OCI-LY7 (cell line): ENCODE measurements around the gene GAB4. TPM values are rescaled to one million over a fixed set of nuclear protein-coding genes. Genes with fewer than 3 reads are reported as not detected.
A peak's percentile ranks its signal among the peaks of the same experiment; 100 is the strongest.
"Not testable (repeated sequence)": the region's sequence is repeated elsewhere in the genome, so short reads cannot be mapped to it uniquely, and the experiment has no call there.

ENCODE experiments used
- BruUV-seq: library from RNA; stranded (reverse); fragments of 400-500 nt; replicated peaks from 2 replicates; lab custom pipeline; 2021; lab: Mats Ljungman, UMichigan
- CTCF ChIA-PET: fragments of 300-600 bp; sonication (Branson Sonifier 250); formaldehyde crosslinking; loops from one replicate; lab custom pipeline; 2022; ENCODE audit warnings: antibody characterized with exemption; ENCODE audit not compliant: unreplicated experiment; lab: Charles Lee
- POLR2A ChIA-PET: fragments of 300-600 bp; sonication (Branson Sonifier 250); formaldehyde crosslinking; loops from one replicate; lab custom pipeline; 2022; ENCODE audit warnings: antibody characterized with exemption; lab: Charles Lee
- DNase-seq: peaks from one replicate; pipeline ENCODE4 v3.0.0-alpha.2; 2015; ENCODE audit warnings: low spot score
- H2AFZ ChIP-seq: fragments of 200-600 bp; sonication (generic), shearing (Covaris generic); 2 replicates; pipeline ENCODE4 v1.6.1; 2014; ENCODE audit warnings: mild to moderate bottlenecking, antibody characterized with exemption, low read length, moderate library complexity
- H3K27ac ChIP-seq: fragments of 200-600 bp; sonication (generic); 2 replicates; pipeline ENCODE4 v1.5.1; 2014; ENCODE audit warnings: mixed run types, low read depth, mild to moderate bottlenecking, moderate library complexity, low read length, inconsistent platforms; ENCODE audit not compliant: poor library complexity, severe bottlenecking
- H3K36me3 ChIP-seq: fragments of 200-600 bp; sonication (generic); 2 replicates; pipeline ENCODE4 v1.6.1; 2014; ENCODE audit warnings: mild to moderate bottlenecking, antibody characterized with exemption, low read length, moderate library complexity, mixed read lengths; ENCODE audit not compliant: insufficient read depth
- H3K4me1 ChIP-seq: fragments of 200-600 bp; sonication (generic); 2 replicates; pipeline ENCODE4 v1.5.1; 2014; ENCODE audit warnings: mild to moderate bottlenecking, low read length; ENCODE audit not compliant: insufficient read depth, poor library complexity, severe bottlenecking
- H3K4me2 ChIP-seq: fragments of 200-600 bp; sonication (generic); 2 replicates; pipeline ENCODE4 v1.6.1; 2014; ENCODE audit warnings: mild to moderate bottlenecking, low read length
- H3K4me3 ChIP-seq: fragments of 200-600 bp; sonication (generic); 2 replicates; pipeline ENCODE4 v1.5.1; 2014; ENCODE audit warnings: mild to moderate bottlenecking, low read depth, low read length; ENCODE audit not compliant: poor library complexity, severe bottlenecking
- H3K79me2 ChIP-seq: fragments of 200-600 bp; sonication (generic); 2 replicates; pipeline ENCODE4 v1.6.1; 2016; ENCODE audit warnings: low read depth, mild to moderate bottlenecking, low read length, moderate library complexity, mixed read lengths; ENCODE audit not compliant: insufficient read depth
- H3K9me2 ChIP-seq: fragments of 200-600 bp; sonication (generic); 2 replicates; pipeline ENCODE4 v1.6.1; 2016; ENCODE audit warnings: mild to moderate bottlenecking, low read length, mixed read lengths; ENCODE audit not compliant: insufficient read depth
- H3K9me3 ChIP-seq: fragments of 200-600 bp; sonication (generic); 2 replicates; pipeline ENCODE4 v1.6.1; 2014; ENCODE audit warnings: mild to moderate bottlenecking, mixed run types, low read length, mixed read lengths
- H4K20me1 ChIP-seq: fragments of 200-600 bp; sonication (generic); 2 replicates; pipeline ENCODE4 v1.6.1; 2014; ENCODE audit warnings: mild to moderate bottlenecking, antibody characterized with exemption, low read length, moderate library complexity, mixed read lengths; ENCODE audit not compliant: insufficient read depth
- CTCF ChIP-seq: fragments of 200-600 bp; sonication (generic); conservative IDR thresholded peaks from 2 replicates; pipeline ENCODE4 v1.5.1; 2014; ENCODE audit warnings: mild to moderate bottlenecking, antibody characterized with exemption, low read length, moderate library complexity, mixed read lengths
- EZH2phosphoT487 ChIP-seq: fragments of 200-600 bp; sonication (generic); IDR thresholded peaks from 2 replicates; pipeline ENCODE4 v1.6.1; 2018; ENCODE audit warnings: low read depth, borderline replicate concordance, mild to moderate bottlenecking, mixed run types, antibody characterized with exemption, low read length, moderate library complexity, mixed read lengths
- intact Hi-C: fragments of 100-400 bp; cut with micrococcal nuclease; formaldehyde crosslinking; loops from one replicate; pipeline ENCODE4 v1.10.0; 2022; ENCODE audit not compliant: unreplicated experiment
- total RNA-seq, 2 experiments: library from RNA; depleted of rRNA in 1 of 2; stranded (reverse); fragments of >200 nt in 1 of 2; shearing (Covaris generic) in 1 of 2; gene quantifications; 2 replicates each; pipeline ENCODE4 v1.2.3, GENCODE V29; 2014 to 2022

The GAB4 gene
- total RNA-seq, 2 experiments from 2014 or later = not detected

DNA sequence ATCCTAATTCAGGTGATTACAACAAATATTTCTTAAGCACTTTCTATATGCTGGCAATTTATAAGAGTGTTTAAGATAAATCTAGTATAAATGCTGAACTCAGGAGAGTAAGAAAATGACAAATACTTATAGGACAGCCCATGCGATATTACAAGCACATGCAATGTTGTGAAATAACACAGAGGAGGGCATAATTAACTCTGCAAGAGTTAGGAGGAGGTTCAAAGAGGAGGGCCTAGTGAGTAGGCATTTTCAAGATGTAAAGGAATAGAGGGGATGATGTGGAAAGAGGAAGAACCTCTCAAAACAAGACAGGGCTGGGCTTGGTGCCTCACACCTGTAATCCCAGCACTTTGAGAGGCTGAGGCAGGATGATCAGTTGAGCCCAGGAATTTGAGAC is 39.6 kb upstream of the GAB4 start:
- Histone ChIP-seq H3K4me2 (no peak overlapping the region), H4K20me1 (peaks cover 8% of the 10 kb centered on the region; the same call in 1 of the 2 replicates), H3K9me2 (no peaks in the 10 kb centered on the region), H3K79me2 (peaks cover 21% of the 10 kb centered on the region; the same call in 1 of the 2 replicates), H3K4me3 (no peak overlapping the region), H3K9me3 (no peaks in the 10 kb centered on the region), H2AFZ (no peak overlapping the region), H3K27ac (no peak overlapping the region), H3K36me3 (peaks cover 62% of the 10 kb centered on the region), H3K4me1 (peaks cover 30% of the 10 kb centered on the region)
- ChIA-PET POLR2A (no interaction called here), CTCF (no interaction called here)
- intact Hi-C loops = no loop called here
- no TSS peak for BruUV-seq
- TF ChIP-seq CTCF (no peak), EZH2phosphoT487 (no peak)
- DNase-seq = no peak

DNA sequence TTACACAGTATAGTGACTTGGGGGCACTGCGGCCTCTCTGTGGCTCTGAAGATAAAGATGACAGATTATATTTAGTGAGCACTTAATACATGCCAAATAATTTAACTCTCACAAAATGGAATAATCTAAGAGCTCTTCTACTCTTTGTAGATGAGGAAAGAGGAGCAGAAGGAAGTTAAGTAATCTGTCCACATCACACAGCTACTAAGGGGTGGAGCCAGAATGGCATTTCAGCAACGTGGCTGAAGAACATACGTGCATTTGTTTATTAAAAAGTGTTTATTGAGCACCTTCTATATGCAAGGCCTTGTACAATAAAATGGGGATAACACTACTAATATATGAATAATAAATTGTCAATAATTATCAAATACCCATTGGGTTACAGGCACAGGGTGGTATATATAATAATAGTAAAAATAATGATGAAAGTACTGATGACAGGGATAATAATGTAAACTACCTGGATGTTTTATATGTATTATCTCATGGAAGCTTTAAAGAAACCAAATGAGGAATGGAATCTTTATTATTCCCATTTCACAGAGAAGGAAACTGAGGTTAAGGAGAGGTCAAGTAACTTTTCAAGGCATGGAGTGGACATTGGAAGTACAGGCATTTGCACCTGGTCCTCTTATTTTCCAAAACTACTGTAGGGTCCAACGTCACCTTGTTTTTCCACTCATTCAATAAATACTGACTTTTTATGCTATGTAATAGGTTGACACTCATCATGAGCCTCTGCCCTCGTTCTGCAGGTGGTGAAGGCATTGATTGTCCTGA is 38.7 kb upstream of the GAB4 start:
- Histone ChIP-seq H3K9me2 (no peaks in the 10 kb centered on the region), H3K36me3 (peaks cover 56% of the 10 kb centered on the region), H3K4me3 (no peak overlapping the region), H3K4me2 (no peak overlapping the region), H3K79me2 (peaks cover 30% of the 10 kb centered on the region), H3K9me3 (no peaks in the 10 kb centered on the region), H4K20me1 (peaks cover 8% of the 10 kb centered on the region; the same call in 1 of the 2 replicates), H2AFZ (no peak overlapping the region), H3K4me1 (peaks cover 32% of the 10 kb centered on the region), H3K27ac (no peak overlapping the region)
- ChIA-PET POLR2A (interaction anchor here (0.6 kb wide), 1 partner anchor 85 kb away, joined by 6 read pairs; no protein-coding TSS in a partner anchor), CTCF (no interaction called here)
- TF ChIP-seq EZH2phosphoT487 (no peak), CTCF (no peak)
- no peak for DNase-seq
- intact Hi-C loops = no loop called here
- BruUV-seq = no TSS peak

DNA sequence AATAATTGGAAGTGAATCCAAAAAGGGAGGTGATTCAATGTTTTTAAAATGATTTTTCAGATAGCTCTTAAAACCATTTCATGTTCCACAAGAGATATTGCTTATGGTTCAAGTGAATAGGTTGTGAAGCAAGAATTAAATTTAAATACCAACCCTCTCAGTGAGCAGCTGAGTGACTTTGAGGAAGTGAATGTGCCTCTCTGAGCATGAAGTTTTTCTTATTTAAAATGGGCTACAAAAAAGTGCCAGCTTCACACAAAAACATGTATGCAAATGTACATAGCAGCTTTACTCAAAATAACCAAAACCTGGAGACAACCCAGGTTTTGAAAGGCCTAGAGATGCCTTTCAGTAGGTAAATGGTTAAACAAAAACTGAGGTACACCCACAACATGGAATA is 35.5 kb upstream of the GAB4 start:
- peak; percentile 37 for DNase-seq
- ChIA-PET CTCF (no interaction called here), POLR2A (interaction anchor here (0.7 kb wide), 1 partner anchor 524 kb away, joined by 3 read pairs; no protein-coding TSS in a partner anchor)
- Histone ChIP-seq H4K20me1 (peaks cover 8% of the 10 kb centered on the region; the same call in 1 of the 2 replicates), H3K4me1 (peaks cover 32% of the 10 kb centered on the region), H3K79me2 (peaks cover 63% of the 10 kb centered on the region), H2AFZ (no peak overlapping the region), H3K27ac (peak overlapping the region; percentile 23), H3K9me2 (no peaks in the 10 kb centered on the region), H3K9me3 (0 out of 2 replicates have a peak, but pooled peaks cover 6% of the 10 kb centered on the region), H3K36me3 (peaks cover 48% of the 10 kb centered on the region), H3K4me3 (peak overlapping the region; percentile 23), H3K4me2 (peak overlapping the region; percentile 49)
- intact Hi-C loops = no loop called here
- BruUV-seq = no TSS peak
- TF ChIP-seq CTCF (no peak), EZH2phosphoT487 (no peak)

DNA sequence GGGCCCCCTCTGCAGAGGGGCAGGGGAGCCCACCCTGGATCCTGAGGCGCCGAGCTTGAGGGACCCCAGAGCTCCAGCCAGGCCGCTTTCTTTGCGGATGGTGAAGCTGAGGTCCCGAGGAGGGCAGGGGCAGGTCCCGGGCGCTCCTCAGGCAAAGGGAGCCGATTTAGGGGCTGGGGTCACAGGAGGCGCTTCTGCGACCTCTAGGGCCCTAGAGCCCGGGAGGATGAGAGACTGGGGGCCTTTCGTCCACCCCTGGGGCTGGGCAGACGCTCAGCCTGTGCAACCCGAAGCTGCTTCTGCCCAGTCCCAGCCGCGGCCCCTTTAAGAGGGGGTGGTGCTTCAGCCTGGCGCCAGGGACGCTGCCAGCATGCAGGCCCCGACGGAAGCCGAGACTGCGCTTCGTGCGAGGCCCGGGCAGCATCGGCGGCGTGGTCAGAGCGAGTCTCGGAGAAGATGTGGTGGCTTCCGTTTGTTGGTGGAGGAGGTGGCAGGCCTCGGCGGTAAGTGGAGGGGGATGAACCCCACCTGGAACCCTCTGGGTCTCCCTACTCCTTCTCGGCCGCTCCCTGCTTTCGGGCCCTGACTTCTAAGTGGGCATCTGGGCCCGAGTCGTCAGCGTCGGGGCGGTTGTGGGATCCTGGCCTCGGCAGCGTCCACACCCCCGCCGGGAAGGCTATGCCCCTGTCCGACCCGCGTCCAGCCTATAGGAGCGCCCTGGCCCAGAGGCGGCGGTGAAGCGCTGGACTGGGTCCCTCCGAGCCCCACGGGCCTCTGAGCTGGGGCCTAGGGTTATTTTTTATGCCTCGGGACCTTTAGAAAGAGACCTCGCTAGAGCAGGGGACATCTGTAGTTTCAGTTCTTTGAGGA is 29.1 kb upstream of the GAB4 start:
- H3K9me2 ChIP-seq, POLR2A ChIA-PET, H4K20me1 ChIP-seq, intact Hi-C loops, CTCF ChIA-PET, H3K9me3 ChIP-seq: not testable (repeated sequence)
- Histone ChIP-seq H3K4me1 (peaks cover 16% of the 10 kb centered on the region), H3K36me3 (peaks cover 17% of the 10 kb centered on the region), H2AFZ (0 out of 2 replicates have a peak overlapping the region, but pooled peaks have one; percentile 45), H3K4me2 (peak overlapping the region; percentile 56), H3K27ac (peak overlapping the region; percentile 57), H3K79me2 (peaks cover 43% of the 10 kb centered on the region), H3K4me3 (peak overlapping the region; percentile 75)
- TSS peak; percentile 75 for BruUV-seq
- peak; percentile 22 for DNase-seq
